HFFc6 (cell line): Measurements from ENCODE around the gene THAP7. TPM values are rescaled to one million over a fixed set of nuclear protein-coding genes. Genes with fewer than 3 reads are reported as not detected.

Experiments used
- DNase-seq: peaks from one replicate; pipeline ENCODE4 v3.0.0-alpha.2; 2018
- H3K27ac Mint-ChIP-seq: 2 replicates; pipeline ENCODE4 v1.8.0; 2020; ENCODE audit warnings: mild to moderate bottlenecking, mixed read lengths
- H3K27me3 Mint-ChIP-seq: 2 replicates; pipeline ENCODE4 v1.8.0; 2021; ENCODE audit warnings: mild to moderate bottlenecking, moderate library complexity, mixed read lengths; ENCODE audit not compliant: insufficient read depth
- H3K36me3 Mint-ChIP-seq: 2 replicates; pipeline ENCODE4 v1.8.0; 2021; ENCODE audit warnings: low read depth, mixed read lengths
- H3K4me1 Mint-ChIP-seq: 2 replicates; pipeline ENCODE4 v1.8.0; 2020; ENCODE audit warnings: low read depth, mixed read lengths
- H3K4me3 Mint-ChIP-seq: 2 replicates; pipeline ENCODE4 v1.8.0; 2020; ENCODE audit warnings: mild to moderate bottlenecking, moderate library complexity, mixed read lengths
- H3K9me3 Mint-ChIP-seq: 2 replicates; pipeline ENCODE4 v1.8.0; 2020; ENCODE audit warnings: mild to moderate bottlenecking, mixed read lengths
- CTCF ChIP-seq: fragments of 200-600 bp; sonication (generic); IDR thresholded peaks from 2 replicates; pipeline ENCODE4 v1.5.0; 2021; ENCODE audit warnings: antibody characterized with exemption, mild to moderate bottlenecking
- total RNA-seq, 6 experiments: library from RNA; stranded (reverse); fragmentation: NEBNext Ultra II Directional; extraction: Animal tissue kit (Norgen Biotek cat#: 25700); gene quantifications; 2 replicates in 1 of 6; 3 replicates in 5 of 6; pipeline ENCODE4 v1.2.3, GENCODE V29; 2021

The THAP7 gene
- total RNA-seq, 6 experiments from 2014 or later: 17.8 to 23.1 (median 21.1) TPM

- Mint-ChIP-seq H3K4me1 (peaks cover 23% of the 10 kb centered on the region), H3K27ac (peak overlapping the region; percentile 79), H3K4me3 (peak overlapping the region; percentile 95), H3K36me3 (peaks cover 31% of the 10 kb centered on the region), H3K9me3 (peaks cover 9% of the 10 kb centered on the region), H3K27me3 (no peaks in the 10 kb centered on the region; the same call in 1 of the 2 replicates)
- DNase-seq: no peak
- TF ChIP-seq CTCF: no peak
Measured at GRCh38 chr22:20983081-20983771, 18.7 kb downstream of the THAP7 start.

GRCh38 chr22:20982563-20982882 is 19.4 kb downstream of the THAP7 start:
- TF ChIP-seq CTCF: no peak
- H3K4me1 Mint-ChIP-seq: peaks cover 23% of the 10 kb centered on the region
- H3K9me3 Mint-ChIP-seq: peaks cover 16% of the 10 kb centered on the region
- no peak for DNase-seq
- H3K27me3 Mint-ChIP-seq: no peaks in the 10 kb centered on the region; the same call in 1 of the 2 replicates
- peak overlapping the region; percentile 95 for H3K4me3 Mint-ChIP-seq
- H3K27ac Mint-ChIP-seq: peak overlapping the region; percentile 79
- H3K36me3 Mint-ChIP-seq: peaks cover 29% of the 10 kb centered on the region

GRCh38 chr22:20981787-20982562 is 19.9 kb downstream of the THAP7 start, which contains the start of gene LZTR1:
LZTR1 (plus strand) TSS chr22:20982297; CDS start chr22:20982372, 75 bp downstream.
- peaks cover 23% of the 10 kb centered on the region for H3K4me1 Mint-ChIP-seq
- peak; percentile 75 for TF ChIP-seq CTCF
- H3K27ac Mint-ChIP-seq: peak within 1 kb of the TSS; percentile 79
- H3K4me3 Mint-ChIP-seq: peak within 1 kb of the TSS; percentile 95
- peak; percentile 72 for DNase-seq
- H3K9me3 Mint-ChIP-seq: peaks cover 16% of the 10 kb centered on the region
- peaks cover 29% of the 10 kb centered on the region for H3K36me3 Mint-ChIP-seq
- no peaks in the 10 kb centered on the region; the same call in 1 of the 2 replicates for H3K27me3 Mint-ChIP-seq

GRCh38 chr22:20980938-20981722 is 20.8 kb downstream of the THAP7 start:
- Mint-ChIP-seq H3K9me3 (peaks cover 16% of the 10 kb centered on the region), H3K36me3 (peaks cover 23% of the 10 kb centered on the region), H3K27ac (peak overlapping the region; percentile 79), H3K4me3 (peak overlapping the region; percentile 95), H3K4me1 (peaks cover 23% of the 10 kb centered on the region), H3K27me3 (no peaks in the 10 kb centered on the region; the same call in 1 of the 2 replicates)
- TF ChIP-seq CTCF: no peak
- no peak for DNase-seq

GRCh38 chr22:20980523-20980922 is 21.4 kb downstream of the THAP7 start:
- peaks cover 23% of the 10 kb centered on the region for H3K4me1 Mint-ChIP-seq
- H3K36me3 Mint-ChIP-seq: peaks cover 22% of the 10 kb centered on the region
- H3K27ac Mint-ChIP-seq: no peak overlapping the region
- DNase-seq: no peak
- peaks cover 16% of the 10 kb centered on the region for H3K9me3 Mint-ChIP-seq
- H3K4me3 Mint-ChIP-seq: no peak overlapping the region
- H3K27me3 Mint-ChIP-seq: no peaks in the 10 kb centered on the region; the same call in 1 of the 2 replicates
- TF ChIP-seq CTCF: no peak
